GM06990 (cell line): ENCODE results near the gene LMOD1.
"Not testable (repeated sequence)": the region's sequence is repeated elsewhere in the genome, so short reads cannot be mapped to it uniquely, and the experiment has no call there.

Experiments
- DNase-seq: peaks from one replicate; pipeline ENCODE4 v3.0.0-alpha.2; 2011; ENCODE audit not compliant: insufficient read length; ENCODE audit errors: extremely low read depth
- H3K27me3 ChIP-seq: replicated peaks from 2 replicates; pipeline ENCODE4 v1.6.0; 2011; ENCODE audit warnings: low read length; ENCODE audit not compliant: control insufficient read depth, insufficient read depth
- H3K36me3 ChIP-seq: 2 replicates; pipeline ENCODE4 v1.5.1; 2011; ENCODE audit warnings: low read length; ENCODE audit not compliant: control insufficient read depth, insufficient read depth
- H3K4me3 ChIP-seq: replicated peaks from 2 replicates; pipeline ENCODE4 v1.5.1; 2011; ENCODE audit warnings: low read depth, mild to moderate bottlenecking, control low read depth, low read length
- CTCF ChIP-seq: IDR thresholded peaks from 2 replicates; pipeline ENCODE4 v1.5.1; 2011; ENCODE audit warnings: low read length, control low read depth, mild to moderate bottlenecking, inconsistent platforms; ENCODE audit not compliant: insufficient read depth, poor library complexity, severe bottlenecking

The LMOD1 gene

GRCh38 chr1:201861448-201861847, 84.9 kb downstream of the LMOD1 start:
- H3K36me3 ChIP-seq, result peaks cover 7% of the 10 kb centered on the region
- TF ChIP-seq CTCF, result no peak
- no peak overlapping the region for H3K4me3 ChIP-seq
- no peak for DNase-seq
- no peaks in the 10 kb centered on the region for H3K27me3 ChIP-seq

DNA sequence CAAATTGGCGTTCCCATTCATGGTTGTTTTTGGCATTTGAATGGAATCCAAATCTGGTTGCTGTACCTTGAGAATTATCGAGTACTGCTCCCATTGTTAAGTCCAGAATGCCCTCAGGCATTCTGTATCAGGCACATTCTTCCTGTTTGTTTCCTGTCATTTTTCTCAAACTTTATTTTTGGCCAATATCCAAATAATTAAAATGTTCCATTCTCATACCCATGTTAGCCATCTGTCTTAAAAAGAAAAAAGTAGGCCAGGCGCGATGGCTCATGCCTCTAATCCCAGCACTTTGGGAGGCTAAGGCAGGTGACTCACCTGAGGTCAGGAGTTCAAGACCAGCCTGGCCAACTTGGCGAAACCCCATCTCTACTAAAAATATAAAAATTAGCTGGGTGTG, 86.9 kb downstream of the LMOD1 start:
- DNase-seq, result no peak
- no peaks in the 10 kb centered on the region for H3K27me3 ChIP-seq
- peaks cover 10% of the 10 kb centered on the region for H3K36me3 ChIP-seq
- no peak overlapping the region for H3K4me3 ChIP-seq
- TF ChIP-seq CTCF, result no peak

- not testable (repeated sequence) for DNase-seq, H3K4me3 ChIP-seq, H3K27me3 ChIP-seq
- peaks cover 17% of the 10 kb centered on the region for H3K36me3 ChIP-seq
Observed at GRCh38 chr1:201856722-201857121, 89.6 kb downstream of the LMOD1 start.

GRCh38 chr1:201851949-201852348, 94.4 kb downstream of the LMOD1 start:
- Histone ChIP-seq H3K4me3 (no peak overlapping the region), H3K36me3 (peaks cover 20% of the 10 kb centered on the region), H3K27me3 (no peaks in the 10 kb centered on the region)
- no peak for TF ChIP-seq CTCF
- no peak for DNase-seq

DNA sequence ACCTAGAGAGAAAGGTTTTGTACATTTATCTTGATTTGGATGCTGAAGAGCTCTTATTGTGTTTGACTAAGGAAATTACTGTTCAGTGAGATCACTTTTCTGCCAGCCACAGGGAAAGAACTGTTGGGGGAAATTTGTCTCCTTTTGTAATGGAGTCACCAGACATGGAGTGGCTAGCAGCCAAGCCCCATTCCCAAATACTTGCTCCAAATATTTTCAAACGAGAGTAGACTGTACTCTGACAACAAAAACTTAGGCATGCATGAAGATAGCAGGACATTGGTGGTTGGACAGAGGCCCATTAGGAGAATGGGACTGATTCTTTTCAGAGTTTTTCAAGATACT, 96.3 kb downstream of the LMOD1 start:
- DNase-seq, result no peak
- H3K36me3 ChIP-seq, result peaks cover 14% of the 10 kb centered on the region
- no peak for TF ChIP-seq CTCF
- H3K4me3 ChIP-seq, result no peak overlapping the region
- H3K27me3 ChIP-seq, result no peaks in the 10 kb centered on the region

- TF ChIP-seq CTCF, result no peak
Observed at GRCh38 chr1:201849372-201850052, 96.8 kb downstream of the LMOD1 start.

More at GRCh38 chr1:201849372-201850052, 96.8 kb downstream of the LMOD1 start:
- Histone ChIP-seq H3K27me3 (no peaks in the 10 kb centered on the region), H3K4me3 (no peak overlapping the region), H3K36me3 (peaks cover 14% of the 10 kb centered on the region)
- DNase-seq, result no peak
